HG03060 (cell line): Measurements from ENCODE around the gene HCN1.

Experiments
- ATAC-seq: cut with Tn5 transposase; IDR thresholded peaks from one replicate; pipeline ENCODE4 v1.9.1; 2021; ENCODE audit warnings: low read depth, moderate number of reproducible peaks; ENCODE audit not compliant: unreplicated experiment

Gene HCN1

DNA sequence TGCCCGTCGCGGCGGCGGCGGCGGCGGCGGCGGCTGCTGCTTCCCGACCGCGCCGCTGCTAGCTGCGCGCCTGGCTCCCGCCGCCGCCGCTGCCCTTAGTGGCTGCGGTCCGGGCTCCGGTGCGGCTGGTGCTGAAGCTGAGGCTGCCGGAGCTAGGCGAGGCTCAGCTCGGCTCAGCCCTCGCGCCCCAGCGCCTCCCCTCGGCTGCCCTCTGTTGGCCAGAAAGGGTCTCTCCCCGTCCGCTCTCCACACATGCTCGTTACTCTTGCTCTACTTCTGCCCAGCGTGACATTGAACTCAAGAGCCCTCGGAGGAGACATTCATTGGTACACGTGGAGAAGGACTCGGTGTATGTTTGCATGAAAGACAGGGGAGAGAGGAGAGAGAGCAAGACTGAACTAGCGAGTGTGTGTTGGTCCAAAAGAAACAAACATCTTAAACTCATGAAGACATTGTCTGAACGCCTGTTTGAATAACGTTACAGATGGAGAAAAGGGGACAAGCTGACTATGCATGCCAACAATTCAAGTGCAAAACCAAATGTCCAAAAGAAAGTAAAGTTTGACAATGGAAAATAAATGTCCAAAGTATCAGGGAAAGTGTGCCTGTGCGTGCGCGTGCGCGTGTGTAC lies at the start of gene HCN1:
HCN1 (minus strand) TSS at position 175 of the 631 bp plus-strand sequence.
- ATAC-seq = no peak

DNA sequence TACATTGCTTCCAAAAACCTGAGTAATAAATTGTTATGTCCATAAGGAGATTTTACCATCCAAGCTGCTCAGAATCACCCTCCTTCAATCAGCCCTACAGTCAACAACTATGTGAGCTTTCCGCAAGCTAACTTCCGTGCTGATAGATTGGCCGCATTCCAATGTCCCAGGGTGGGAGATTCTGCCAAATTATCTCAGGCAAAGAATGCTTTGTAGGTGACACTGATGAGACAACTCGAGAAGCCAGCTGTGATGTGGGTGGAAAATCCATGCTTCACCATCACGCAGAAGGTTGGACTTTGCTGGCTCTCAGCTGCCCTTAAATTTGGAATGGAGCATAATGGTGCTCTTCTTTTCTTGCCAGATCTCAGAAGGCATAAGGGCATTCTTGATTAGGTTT lies 44.9 kb upstream of the HCN1 start:
- no peak for ATAC-seq

DNA sequence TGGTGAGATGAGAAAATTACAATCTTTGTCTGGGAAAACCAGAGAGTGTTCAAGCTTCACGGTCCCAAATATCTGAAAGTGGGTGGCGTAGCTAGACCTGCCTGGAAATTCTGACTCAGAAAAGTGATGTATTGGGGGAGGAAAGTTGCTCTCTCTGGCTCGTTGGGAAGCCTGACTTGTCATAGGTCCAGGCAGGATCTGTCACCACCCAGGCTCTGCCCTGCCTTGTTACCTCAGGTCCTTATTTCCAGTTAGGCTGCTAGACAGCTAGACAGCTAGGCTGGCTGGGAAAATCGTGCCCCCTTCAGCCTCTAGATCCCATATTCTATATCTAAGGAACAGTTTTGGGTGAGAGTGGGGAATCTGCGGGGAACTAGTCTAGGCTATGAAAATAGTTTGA lies 41.0 kb upstream of the HCN1 start:
- ATAC-seq = no peak

DNA sequence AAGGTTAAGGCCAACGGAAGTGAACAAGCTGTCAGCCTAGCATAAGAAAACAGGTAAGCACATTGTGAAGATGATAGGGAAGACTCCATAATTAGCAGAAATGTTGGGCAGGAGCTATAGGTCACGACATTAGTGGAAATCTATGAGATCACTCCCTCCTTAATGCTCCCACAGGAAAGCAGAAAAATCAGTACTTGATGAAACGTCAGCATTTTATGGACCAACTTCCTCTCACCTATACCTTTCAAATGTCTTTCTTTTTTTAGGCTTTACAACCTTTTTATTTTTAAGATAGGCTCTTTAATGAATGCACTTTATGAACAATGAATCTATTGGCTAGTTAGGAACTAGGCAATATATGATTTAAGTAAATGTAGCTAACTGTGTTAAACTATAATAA lies 29.4 kb upstream of the HCN1 start:
- ATAC-seq = no peak

DNA sequence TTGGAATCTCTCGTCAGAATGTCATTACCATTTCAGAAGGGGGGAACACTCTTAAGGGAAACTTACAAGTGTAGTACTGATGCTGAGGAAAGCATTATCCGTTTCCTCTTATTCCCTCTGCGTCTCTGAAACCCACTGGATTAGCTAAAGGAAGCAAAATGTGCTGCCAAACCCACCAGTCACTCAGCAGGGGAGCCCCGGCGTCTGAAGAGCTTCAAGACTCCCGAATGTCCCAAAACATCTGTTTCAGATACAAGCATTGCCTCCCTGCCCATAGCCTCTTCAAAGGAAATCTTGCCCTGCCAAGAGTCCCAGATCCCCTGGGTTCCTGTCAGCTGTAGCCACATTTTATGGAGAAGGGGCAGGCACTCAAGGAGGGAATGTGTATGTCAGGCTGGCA lies 1.0 kb upstream of the HCN1 start:
- no peak for ATAC-seq

DNA sequence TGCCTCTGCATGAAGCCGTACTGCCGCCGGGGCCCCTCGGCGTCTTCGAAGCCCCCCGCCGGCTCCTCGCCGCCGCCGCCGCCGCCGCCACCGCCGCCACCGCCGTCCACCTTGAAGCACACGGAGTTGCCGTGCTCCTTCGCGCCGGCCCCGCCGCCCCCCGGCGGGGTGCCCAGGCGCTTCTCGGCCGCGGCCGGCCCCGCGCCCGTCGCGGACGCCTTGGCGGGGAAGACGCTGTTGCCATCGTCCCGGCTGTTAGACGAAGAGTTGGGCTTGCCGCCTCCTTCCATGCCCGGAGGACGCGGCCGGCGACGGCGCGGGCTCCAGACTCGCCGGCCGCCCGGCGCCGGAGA lies 400 bp downstream of the HCN1 start:
- ATAC-seq = no peak

DNA sequence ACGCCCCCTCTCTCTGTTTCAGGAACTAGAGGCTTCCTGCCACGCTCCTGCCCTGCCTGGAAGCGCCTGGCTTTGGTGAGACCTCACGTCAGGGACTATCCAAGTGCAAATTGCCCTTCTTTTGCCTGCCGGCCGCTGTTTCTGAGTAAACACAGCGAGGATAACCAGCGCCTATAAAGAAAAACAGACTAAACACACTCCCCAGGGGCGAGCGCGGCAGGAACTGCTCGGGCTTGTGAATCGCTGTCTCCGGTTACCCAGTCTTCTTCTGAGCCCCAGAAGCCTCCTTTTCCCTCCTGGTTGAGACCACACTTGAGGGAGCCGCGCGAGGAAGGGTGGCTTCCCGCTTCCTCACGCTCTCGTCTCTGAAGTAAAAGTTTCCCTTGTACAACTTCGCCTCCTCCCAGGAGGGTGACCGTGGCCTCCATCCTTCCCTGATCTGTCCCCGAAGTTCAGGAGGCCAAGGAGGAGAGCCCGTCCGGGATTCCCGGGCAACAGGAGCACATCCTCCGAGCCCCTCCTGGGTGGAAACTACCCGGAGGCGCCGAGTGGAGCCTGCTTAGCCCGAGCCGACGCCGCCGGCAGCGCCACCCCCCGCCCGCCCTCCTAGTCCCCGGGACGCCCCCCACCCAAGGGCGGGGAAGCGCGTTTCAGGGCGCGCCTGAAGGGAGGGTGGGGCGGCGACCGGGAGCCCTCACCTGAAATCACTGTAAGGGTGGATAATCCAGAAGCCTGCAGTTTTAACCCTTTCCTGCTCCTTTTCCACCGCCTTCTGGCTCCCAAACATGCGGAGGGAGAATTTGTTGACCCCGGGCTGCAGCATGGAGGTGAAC lies 993 bp downstream of the HCN1 start:
- ATAC-seq = no peak

DNA sequence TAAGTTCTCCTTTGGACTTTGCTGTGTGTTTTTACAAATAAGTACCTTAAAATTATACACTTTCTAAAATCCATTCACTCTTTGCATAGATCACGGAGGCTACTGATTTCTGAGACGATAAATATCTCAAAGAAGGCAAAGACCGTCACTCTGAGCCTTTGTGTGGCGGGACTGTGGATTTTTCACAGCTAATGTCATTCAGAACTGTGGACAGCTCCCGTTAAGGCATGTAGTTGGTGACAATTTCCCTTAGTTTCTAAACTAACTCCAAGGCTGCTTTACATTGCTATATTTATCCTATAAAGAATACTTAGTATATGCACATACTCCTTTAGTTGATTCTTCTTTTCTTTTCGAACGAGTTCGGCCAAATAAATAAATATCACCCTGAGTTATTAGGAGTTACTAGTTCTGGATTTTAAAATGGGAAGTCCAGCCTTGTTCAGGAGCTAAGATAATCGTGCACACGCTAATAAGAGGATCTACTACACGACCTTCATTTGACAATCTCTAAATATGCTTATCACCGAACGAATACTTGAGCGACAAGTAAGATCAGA lies 1.8 kb downstream of the HCN1 start:
- ATAC-seq = no peak

DNA sequence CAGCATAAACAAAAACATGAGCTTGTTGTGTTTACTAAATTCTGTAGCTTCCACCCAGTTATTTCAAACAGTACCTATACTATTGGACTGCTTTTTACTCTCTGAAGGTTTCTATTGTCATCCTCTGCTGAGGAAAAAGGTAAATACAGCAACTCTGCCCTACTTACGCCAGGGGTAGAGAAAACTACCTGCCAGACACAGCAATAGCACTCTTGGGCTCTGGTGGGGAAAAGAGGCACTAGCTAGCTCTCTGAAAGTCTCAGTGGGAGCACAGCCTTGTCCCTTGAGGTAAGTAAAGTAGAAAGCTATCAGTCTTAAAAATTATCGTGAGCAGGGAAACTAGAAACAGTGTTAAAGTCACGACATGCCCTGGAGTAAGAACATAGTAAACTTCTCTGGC lies 3.7 kb downstream of the HCN1 start:
- ATAC-seq = no peak

DNA sequence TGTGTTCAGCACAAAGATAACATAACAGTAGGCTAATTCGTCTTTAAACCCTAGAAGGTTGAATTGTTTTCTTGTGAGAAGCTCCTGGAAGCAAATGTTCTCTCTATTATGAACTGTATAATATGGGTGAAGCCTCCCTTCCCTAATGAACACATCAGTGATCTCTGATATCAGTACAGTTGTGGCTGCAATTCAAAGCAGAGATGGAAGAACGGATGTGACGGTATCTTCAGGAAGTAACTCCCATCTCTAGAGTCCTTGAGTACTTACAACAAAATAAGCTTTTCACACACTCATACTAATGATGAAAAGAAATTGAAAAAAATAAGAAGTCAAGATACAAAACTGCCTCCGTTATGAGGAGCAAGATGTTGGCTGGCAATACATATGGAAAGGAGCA lies 4.5 kb downstream of the HCN1 start:
- no peak for ATAC-seq

DNA sequence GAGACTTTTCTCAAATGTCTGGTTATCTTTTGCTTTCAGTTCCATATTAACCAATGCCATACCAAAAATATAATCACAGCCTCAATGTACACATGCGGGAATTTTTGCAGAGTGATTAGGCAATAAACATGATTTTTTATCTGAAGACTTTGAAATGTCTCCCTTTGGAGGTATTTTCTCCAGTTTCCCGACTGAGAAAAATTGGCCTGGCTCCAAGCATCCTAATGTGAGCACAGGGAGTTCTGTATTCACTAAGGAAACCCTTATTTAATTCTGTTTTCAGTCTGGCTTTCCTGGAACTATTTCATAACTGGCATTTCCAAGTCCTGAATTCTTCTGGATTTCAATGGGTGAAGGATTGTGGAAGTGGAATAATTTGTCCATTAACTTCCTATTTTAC lies 8.5 kb downstream of the HCN1 start:
- ATAC-seq = no peak

DNA sequence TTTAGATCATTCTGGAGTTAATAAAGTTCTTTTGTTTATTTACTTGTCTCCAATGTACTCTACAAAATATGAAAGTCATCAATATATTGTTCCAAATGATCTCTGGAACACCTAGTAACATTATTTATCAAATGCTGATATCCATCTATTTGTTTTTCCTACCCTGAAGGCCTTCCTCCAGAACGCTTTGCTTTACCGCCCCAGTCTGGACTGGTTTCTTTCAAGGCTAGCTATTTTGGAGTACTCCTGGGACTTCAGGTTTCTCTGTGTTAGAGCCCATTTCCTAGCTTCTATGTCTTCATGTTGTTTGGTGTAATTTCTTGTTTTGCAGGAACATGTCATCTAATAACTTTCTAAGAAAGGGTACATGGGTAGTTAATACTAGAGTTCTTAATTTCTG lies 9.6 kb downstream of the HCN1 start:
- no peak for ATAC-seq

DNA sequence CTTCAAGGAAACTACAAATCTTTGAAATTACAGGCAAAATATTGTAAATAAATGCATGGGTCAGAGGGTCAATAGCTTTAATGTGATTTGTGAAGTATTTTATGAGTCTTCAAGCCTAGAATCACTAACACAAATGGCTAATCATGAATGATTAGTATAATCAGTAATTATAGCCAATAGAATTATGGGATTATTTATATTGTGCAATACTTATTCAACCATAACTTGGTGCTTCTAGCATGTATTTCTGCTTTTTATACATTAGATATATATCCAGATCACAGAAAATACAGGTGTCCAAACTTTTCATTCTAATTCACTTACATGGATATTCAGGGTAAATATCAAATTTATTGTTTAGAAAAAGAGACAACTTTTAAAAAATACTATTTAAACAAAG lies 12.1 kb downstream of the HCN1 start:
- no peak for ATAC-seq

DNA sequence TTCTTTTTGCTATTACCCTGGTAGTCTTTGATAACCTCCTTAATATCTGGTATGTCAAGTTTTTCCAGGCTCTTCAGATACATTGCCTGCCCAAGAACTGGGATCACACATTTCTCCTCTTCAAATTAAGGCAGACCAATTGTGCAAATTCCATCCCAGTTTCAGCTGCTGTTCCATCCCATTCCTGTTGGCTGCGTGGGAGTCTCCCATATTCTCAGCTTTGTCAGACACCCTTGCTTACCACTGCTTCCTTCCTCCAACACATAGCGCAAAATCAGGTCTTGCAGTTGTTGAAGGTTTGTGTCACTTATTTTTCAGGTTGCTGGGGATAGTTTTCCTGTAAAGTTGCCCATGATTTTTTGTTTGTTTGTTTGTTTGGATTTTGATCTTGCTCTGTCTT lies 15.2 kb downstream of the HCN1 start:
- ATAC-seq = no peak

DNA sequence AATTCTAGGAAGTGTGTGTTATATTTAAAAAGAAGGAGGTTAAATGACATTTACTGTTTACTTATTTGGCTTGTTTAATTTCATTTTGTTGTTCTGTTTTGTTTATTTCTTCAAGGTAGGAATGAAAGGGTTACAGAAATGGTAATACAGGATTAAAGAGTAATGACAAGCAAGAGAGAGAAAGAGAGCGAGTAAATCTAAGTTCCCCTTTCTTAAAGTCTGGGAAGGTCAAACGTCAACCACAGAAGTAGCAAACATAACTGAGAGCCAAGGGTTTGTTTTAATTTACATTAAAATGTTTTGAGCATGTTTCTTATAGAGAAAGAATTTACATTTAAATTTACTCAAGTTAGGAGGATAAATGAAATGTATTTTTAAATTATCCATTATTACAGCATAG lies 18.7 kb downstream of the HCN1 start:
- ATAC-seq = no peak

DNA sequence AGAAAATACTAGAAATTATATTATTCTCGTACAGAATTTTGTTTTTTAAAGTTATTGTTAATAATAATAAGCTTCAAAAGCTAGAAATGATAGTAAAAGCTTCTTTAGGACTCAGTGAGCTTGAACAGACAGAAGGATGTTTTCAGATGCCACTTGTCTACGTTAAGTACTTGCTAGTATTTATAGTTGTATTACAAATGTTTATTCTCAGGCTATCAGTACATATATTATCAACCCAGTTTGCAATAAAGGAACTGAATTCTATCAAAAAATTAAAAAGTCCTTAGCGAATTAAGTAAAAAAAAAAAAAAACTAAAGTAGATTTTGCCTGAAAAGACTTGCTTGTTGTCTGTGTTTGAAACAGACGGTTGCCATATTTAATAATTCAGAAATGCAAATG lies 23.9 kb downstream of the HCN1 start:
- ATAC-seq = no peak

DNA sequence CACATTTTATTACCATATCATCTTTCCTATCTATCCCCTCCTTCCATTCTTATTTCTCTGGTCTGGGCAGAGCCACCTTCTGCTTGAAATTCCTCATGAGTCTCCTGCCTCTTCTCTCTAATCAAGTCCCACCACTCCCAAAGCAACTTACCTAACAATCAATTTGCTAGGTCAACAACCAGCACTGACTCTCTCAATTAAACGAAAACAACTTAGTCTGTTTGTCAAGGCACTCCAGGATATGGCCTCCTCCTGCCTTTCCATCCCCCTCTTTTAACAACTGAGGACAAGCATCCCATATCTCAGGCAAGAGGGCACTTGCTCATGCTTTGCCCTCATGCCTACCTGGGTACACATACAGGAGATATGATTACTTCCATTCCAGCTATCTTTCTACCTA lies 47.4 kb downstream of the HCN1 start:
- no peak for ATAC-seq

DNA sequence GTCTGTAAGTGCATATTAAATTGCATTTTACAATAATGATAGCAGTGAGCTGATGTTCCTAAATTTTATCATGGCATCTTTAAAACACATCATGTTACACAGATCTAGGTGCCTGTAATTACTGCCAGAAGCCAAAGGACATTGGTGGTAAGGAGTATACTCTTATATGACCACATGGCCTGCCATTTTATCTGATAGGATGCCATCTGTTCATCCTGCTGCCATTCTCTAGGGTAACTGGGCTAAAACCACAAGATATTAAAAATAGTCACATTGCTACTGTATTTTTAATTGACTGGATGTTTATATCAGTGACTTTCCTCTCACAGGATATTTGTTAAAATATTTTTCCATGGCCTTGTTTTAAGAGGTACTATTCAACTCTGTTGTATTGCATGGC lies 53.1 kb downstream of the HCN1 start:
- no peak for ATAC-seq

DNA sequence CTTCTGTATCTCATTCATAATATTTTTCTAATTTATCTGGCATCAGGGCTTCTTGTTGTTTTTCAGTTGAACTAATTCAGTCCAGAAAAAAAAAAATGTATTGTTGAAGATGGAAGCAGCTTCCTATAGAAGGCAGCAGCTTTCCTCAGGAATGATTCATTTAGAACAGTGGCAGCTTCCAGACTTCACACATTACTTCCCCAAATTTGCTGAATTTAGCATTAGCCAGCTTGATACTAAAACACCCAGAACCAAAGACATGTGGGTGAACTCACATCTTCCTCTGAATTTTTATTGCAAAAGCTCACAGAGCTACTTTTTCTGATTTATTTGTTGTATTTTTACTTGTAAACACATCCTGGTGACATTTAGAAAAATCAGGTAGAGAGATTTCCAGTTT lies 53.8 kb downstream of the HCN1 start:
- no peak for ATAC-seq

DNA sequence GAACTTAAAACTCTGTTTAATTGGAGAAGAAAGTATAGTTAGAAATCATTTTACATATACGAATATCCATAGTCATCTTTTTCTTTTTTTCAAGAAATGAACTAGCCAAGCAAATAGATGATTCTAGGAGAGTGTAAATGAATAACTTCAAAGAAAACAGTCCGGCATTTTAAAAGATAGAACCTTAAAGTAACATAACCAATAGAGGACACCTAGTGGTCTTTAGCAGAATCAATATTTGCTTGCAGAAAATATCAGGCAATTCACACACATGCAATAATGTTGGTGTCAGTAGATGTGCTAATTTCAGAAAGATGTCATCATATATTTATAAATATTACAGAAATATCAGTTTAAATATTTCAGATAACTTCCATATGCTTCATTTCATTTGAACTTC lies 57.1 kb downstream of the HCN1 start:
- ATAC-seq = no peak

DNA sequence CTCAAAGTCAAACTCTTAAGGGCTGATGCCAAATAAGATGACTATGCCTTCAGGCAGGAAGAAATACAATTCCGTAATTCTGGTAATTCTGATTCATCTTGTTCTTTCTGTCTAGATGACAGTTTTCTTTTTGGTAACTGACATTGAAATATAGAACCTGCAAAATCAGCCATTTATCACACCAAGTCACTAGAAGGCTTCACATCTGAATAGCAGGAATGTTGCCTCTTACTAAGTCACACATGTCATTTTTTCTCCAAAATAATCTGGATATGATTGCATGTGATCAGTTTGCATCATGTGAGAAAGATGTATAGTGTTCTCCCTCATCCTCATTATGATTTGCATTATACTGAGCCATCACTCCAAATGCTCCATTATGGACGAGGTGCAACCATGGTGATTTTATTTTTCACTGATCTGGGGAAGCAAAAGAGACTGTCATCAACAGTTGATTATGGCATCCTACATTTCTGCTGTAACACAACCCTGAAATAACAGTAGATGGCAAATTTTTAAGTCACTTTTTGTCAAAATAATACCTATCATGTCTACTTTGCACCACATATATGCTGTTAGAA lies 69.0 kb downstream of the HCN1 start:
- no peak for ATAC-seq

DNA sequence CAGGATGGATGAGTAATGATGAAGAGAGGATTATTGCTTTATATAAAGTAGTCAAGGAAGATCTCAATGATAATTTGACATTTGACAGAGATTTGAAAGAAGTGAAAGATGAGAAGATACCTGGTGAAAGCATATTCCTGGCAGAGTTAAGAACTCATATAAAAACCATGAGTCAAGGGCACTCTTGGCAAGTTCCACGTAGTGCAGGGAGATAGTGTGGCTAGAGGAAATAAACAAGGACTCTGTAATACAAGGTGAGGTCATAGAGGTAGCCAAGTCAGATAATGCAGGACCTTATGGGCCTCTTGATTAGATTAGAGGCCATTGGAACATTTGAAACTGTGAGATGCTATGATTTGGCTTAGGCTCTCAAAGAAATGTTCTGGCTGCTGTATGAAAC lies 72.3 kb downstream of the HCN1 start:
- no peak for ATAC-seq
